B cell (primary cell): ENCODE measurements around the gene ELMO1. TPM values are rescaled to one million over a fixed set of nuclear protein-coding genes. Genes with fewer than 3 reads are reported as not detected.

Source experiments
- ATAC-seq: fragments of 200-7000 bp; cut with Tn5 transposase; one replicate; pipeline ENCODE4 v1.10.0; 2021; ENCODE audit warnings: low read depth, mild to moderate bottlenecking, moderate number of reproducible peaks, moderate library complexity
- CTCF ChIA-PET: fragments of 350-600 bp; sonication (Branson Sonifier 250); formaldehyde crosslinking; loops from one replicate; lab custom pipeline; 2021; ENCODE audit warnings: antibody characterized with exemption, inconsistent platforms; lab: Charles Lee
- POLR2A ChIA-PET: fragments of 350-600 bp; sonication (Branson Sonifier 250); formaldehyde crosslinking; loops from one replicate; lab custom pipeline; 2021; ENCODE audit warnings: antibody characterized with exemption; lab: Charles Lee
- DNase-seq: peaks from one replicate; pipeline ENCODE4 v3.0.0; 2013
- H2AFZ ChIP-seq: 2 replicates; pipeline ENCODE4 v1.6.1; 2012; ENCODE audit warnings: mild to moderate bottlenecking, low read depth, low read length; ENCODE audit not compliant: insufficient read depth, poor library complexity, severe bottlenecking
- H3K27ac ChIP-seq, 2 donors: 1 replicate in 1 of 2; 2 replicates in 1 of 2; pipeline ENCODE4 v1.5.1; 2012 to 2013; ENCODE audit warnings: low read length in 2 of 2, mild to moderate bottlenecking in 2 of 2, moderate library complexity in 1 of 2
- H3K27me3 ChIP-seq, 4 experiments: fragments of 200-600 bp in 1 of 4; sonication (generic) in 1 of 4; replicated peaks in 1 of 4; 1 replicate in 2 of 4; 2 replicates in 2 of 4; pipeline versions ENCODE4 v1.6.1 to v1.7.0; 2013 to 2016; ENCODE audit warnings: low read length in 3 of 4, mild to moderate bottlenecking in 2 of 4, mixed read lengths in 1 of 4, moderate library complexity in 1 of 4; ENCODE audit not compliant: insufficient read depth in 4 of 4, control insufficient read depth in 3 of 4; ENCODE audit errors: control extremely low read depth in 1 of 4
- H3K36me3 ChIP-seq, 2 experiments: replicated peaks in 1 of 2; 1 replicate in 1 of 2; 2 replicates in 1 of 2; pipeline versions ENCODE4 v1.6.1 to v1.7.1; 2013; ENCODE audit warnings: low read length in 1 of 2; ENCODE audit not compliant: insufficient read depth in 2 of 2, control insufficient read depth in 1 of 2; ENCODE audit errors: control extremely low read depth in 1 of 2, extremely low read depth in 1 of 2
- H3K4me1 ChIP-seq, 2 donors: fragments of 200-600 bp in 1 of 2; sonication (generic) in 1 of 2; 1 replicate in 1 of 2; 2 replicates in 1 of 2; pipeline versions ENCODE4 v1.5.1 to v1.6.1; 2013 to 2017; ENCODE audit warnings: low read length in 2 of 2; ENCODE audit not compliant: control insufficient read depth in 2 of 2, insufficient read depth in 2 of 2
- H3K4me2 ChIP-seq: replicated peaks from 2 replicates; pipeline ENCODE3; 2012; ENCODE audit warnings: mild to moderate bottlenecking, low read depth, low read length; ENCODE audit not compliant: poor library complexity, severe bottlenecking
- H3K4me3 ChIP-seq, 5 experiments: fragments of 200-600 bp in 1 of 5; sonication (generic) in 1 of 5; 1 replicate in 3 of 5; 2 replicates in 2 of 5; pipeline versions ENCODE4 v1.5.1 to v1.7.0; 2011 to 2016; ENCODE audit warnings: low read length in 4 of 5, mild to moderate bottlenecking in 4 of 5, low read depth in 2 of 5, control low read depth in 1 of 5, moderate library complexity in 1 of 5; ENCODE audit not compliant: insufficient read depth in 1 of 5; ENCODE audit errors: control extremely low read depth in 1 of 5, extremely low read depth in 1 of 5
- H3K79me2 ChIP-seq: fragments of 200-600 bp; sonication (generic); one replicate; pipeline ENCODE4 v1.6.0; 2016; ENCODE audit warnings: low read length; ENCODE audit not compliant: control insufficient read depth, insufficient read depth
- H3K9ac ChIP-seq: fragments of 200-600 bp; sonication (generic); 2 replicates; pipeline ENCODE4 v1.6.1; 2017; ENCODE audit warnings: mild to moderate bottlenecking, low read length, moderate library complexity
- H3K9me3 ChIP-seq, 3 donors: one replicate each; pipeline versions ENCODE4 v1.6.1 to v1.7.1; 2013; ENCODE audit warnings: low read length in 2 of 3; ENCODE audit not compliant: control insufficient read depth in 2 of 3, insufficient read depth in 1 of 3; ENCODE audit errors: control extremely low read depth in 1 of 3
- H4K20me1 ChIP-seq: 2 replicates; pipeline ENCODE4 v1.6.0; 2012; ENCODE audit warnings: mild to moderate bottlenecking, low read length; ENCODE audit not compliant: insufficient read depth, control insufficient read depth, poor library complexity, severe bottlenecking
- H3K27ac Mint-ChIP-seq: one replicate; pipeline ENCODE4 v1.8.0; 2021; ENCODE audit warnings: mixed read lengths
- H3K27me3 Mint-ChIP-seq: one replicate; pipeline ENCODE4 v1.8.0; 2021; ENCODE audit warnings: mixed read lengths
- H3K4me1 Mint-ChIP-seq: one replicate; pipeline ENCODE4 v1.8.0; 2021; ENCODE audit warnings: mixed read lengths
- H3K4me3 Mint-ChIP-seq: one replicate; pipeline ENCODE4 v1.8.0; 2021; ENCODE audit warnings: mixed read lengths
- H3K9me3 Mint-ChIP-seq: one replicate; pipeline ENCODE4 v1.8.0; 2022; ENCODE audit warnings: mixed read lengths; ENCODE audit not compliant: insufficient read depth
- CTCF ChIP-seq: fragments of 200-600 bp; IDR thresholded peaks from one replicate; pipeline ENCODE4 v1.8.0; 2022; ENCODE audit warnings: antibody characterized with exemption, mild to moderate bottlenecking
- EZH2 ChIP-seq: IDR thresholded peaks from 2 replicates; pipeline ENCODE4 v1.6.1; 2012; ENCODE audit warnings: borderline replicate concordance, low read depth, mild to moderate bottlenecking, moderate library complexity, low read length; ENCODE audit not compliant: insufficient read depth, poor library complexity, severe bottlenecking
- WGBS: methylation state at CpG from one replicate; pipeline ENCODE4 v1.1.5; 2013; ENCODE audit warnings: missing lambda C conversion rate; ENCODE audit not compliant: insufficient coverage; 5-methylcytosine and 5-hydroxymethylcytosine counted together
- intact Hi-C: fragments of 100-400 bp; cut with micrococcal nuclease; formaldehyde crosslinking; loops from one replicate; pipeline ENCODE4 v1.10.0; 2022
- polyA plus RNA-seq: library from polyadenylated mRNA; depleted of rRNA; stranded (reverse); fragments of >200 nt; gene quantifications from 2 replicates; pipeline ENCODE4 v1.2.3, GENCODE V29; 2012
- total RNA-seq, 2 donors: library from RNA; stranded (reverse); fragments of 120-200 nt in 1 of 2; gene quantifications; 1 replicate in 1 of 2; 2 replicates in 1 of 2; pipeline versions ENCODE4 v1.2.3 to v1.2.4, GENCODE V29; 2013 to 2022

ELMO1 gene
- total and polyA plus RNA-seq, 2 donors (not counting 1 experiment from before 2014, with no cell fraction given): 44.7 to 177 TPM

DNA sequence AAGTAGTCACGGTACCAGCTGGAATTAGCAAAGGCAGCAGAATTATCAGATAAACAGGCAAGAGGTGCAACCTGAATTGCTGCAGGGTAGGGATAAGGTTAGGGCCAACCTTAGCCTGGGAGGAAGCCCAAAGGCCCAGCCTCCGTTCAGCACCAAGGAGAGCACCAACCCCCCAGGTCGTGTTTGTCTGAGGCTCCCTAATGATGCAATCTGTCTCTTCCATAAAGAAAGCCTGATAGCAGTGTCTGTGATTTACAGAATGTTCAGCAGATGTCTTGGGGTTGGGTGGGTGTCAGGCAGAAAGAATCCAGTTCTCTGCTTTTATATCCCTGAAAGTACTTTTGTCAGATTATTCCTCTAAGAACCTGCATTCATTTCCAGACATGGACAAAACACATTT, 396.0 kb downstream of the ELMO1 start:
- H3K27ac Mint-ChIP-seq: no peak overlapping the region
- peaks cover 7% of the 10 kb centered on the region for H3K4me1 Mint-ChIP-seq
- Histone ChIP-seq H3K27ac (no peak overlapping the region), H3K4me3 (no peak overlapping the region), H3K4me2 (no peak overlapping the region), H3K27me3 (no peaks in the 10 kb centered on the region), H3K9ac (no peak overlapping the region), H2AFZ (no peak overlapping the region), H3K4me1 (no peaks in the 10 kb centered on the region), H4K20me1 (peaks cover 9% of the 10 kb centered on the region), H3K79me2 (peaks cover 8% of the 10 kb centered on the region), H3K9me3 (no peaks in the 10 kb centered on the region), H3K36me3 (no peaks in the 10 kb centered on the region)
- 100% methylated on average over 2 of the region's 3 CpGs for WGBS
- TF ChIP-seq CTCF (no peak), EZH2 (no peak)
- ChIA-PET POLR2A (no interaction called here), CTCF (interaction anchor here (0.5 kb wide), 1 partner anchor 1309 kb away, joined by 3 read pairs; no protein-coding TSS in a partner anchor)
- H3K9me3 Mint-ChIP-seq: no peaks in the 10 kb centered on the region
- H3K27me3 Mint-ChIP-seq: no peaks in the 10 kb centered on the region
- ATAC-seq: no peak
- intact Hi-C loops: no loop called here
- DNase-seq: no peak
- no peak overlapping the region for H3K4me3 Mint-ChIP-seq

DNA sequence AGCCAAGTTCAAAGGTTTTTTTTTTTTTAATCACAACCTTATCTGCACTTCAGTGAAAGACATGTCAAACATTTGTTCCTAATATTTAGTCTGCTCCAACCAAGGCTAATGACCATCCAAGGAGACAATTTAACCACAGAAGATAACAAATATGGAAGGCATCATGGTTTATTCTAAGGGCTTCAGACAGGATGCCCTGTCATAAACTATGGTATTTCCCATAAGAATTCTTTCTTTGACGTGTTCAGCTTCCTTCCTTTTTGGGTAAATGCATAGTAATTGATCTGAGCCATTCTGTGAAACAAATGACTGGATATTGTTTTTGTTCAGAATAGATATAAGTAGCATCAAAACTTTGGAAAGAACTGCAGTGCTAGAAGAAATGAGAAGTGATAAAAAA, 397.9 kb downstream of the ELMO1 start:
- Histone ChIP-seq H3K27me3 (no peaks in the 10 kb centered on the region), H2AFZ (no peak overlapping the region), H3K4me1 (peaks cover 4 to 6% of the 10 kb centered on the region in 2 donors), H3K4me3 (no peak overlapping the region), H3K9me3 (no peaks in the 10 kb centered on the region), H3K79me2 (no peaks in the 10 kb centered on the region), H3K9ac (no peak overlapping the region), H3K4me2 (no peak overlapping the region), H3K27ac (no peak overlapping the region), H4K20me1 (peaks cover 9% of the 10 kb centered on the region), H3K36me3 (no peaks in the 10 kb centered on the region)
- no peak overlapping the region for H3K27ac Mint-ChIP-seq
- ChIA-PET POLR2A (no interaction called here), CTCF (no interaction called here)
- H3K4me3 Mint-ChIP-seq: no peak overlapping the region
- no peak for DNase-seq
- ATAC-seq: no peak
- H3K9me3 Mint-ChIP-seq: no peaks in the 10 kb centered on the region
- intact Hi-C loops: no loop called here
- TF ChIP-seq EZH2 (no peak), CTCF (no peak)
- peaks cover 22% of the 10 kb centered on the region for H3K4me1 Mint-ChIP-seq
- H3K27me3 Mint-ChIP-seq: no peaks in the 10 kb centered on the region
- WGBS: no CpG with 5 or more reads among the region's 1 CpG
